SK-N-SH (cell line): ENCODE results near the gene CENPT.

ENCODE experiments used
- CTCF ChIP-seq: fragments of 200-600 bp; sonication (generic); IDR thresholded peaks from 2 replicates; pipeline ENCODE4 v1.6.1; 2017; ENCODE audit warnings: antibody characterized with exemption, mild to moderate bottlenecking, moderate library complexity
- REST ChIP-seq: IDR thresholded peaks from 2 replicates; pipeline ENCODE4 v1.6.1; 2012; ENCODE audit warnings: mild to moderate bottlenecking, low read depth, low read length, moderate library complexity

- peak; percentile 35 for TF ChIP-seq CTCF
- no peak for TF ChIP-seq REST
Measured at GRCh38 chr16:67807148-67807682, 40.3 kb downstream of the CENPT start.
